GM21360 (cell line): ENCODE results near the gene SUPT20HL2.
"Not testable (repeated sequence)": the region's sequence is repeated elsewhere in the genome, so short reads cannot be mapped to it uniquely, and the experiment has no call there.

Experiments used
- ATAC-seq: cut with Tn5 transposase; IDR thresholded peaks from one replicate; pipeline ENCODE4 v1.9.1; 2021; ENCODE audit warnings: mild to moderate bottlenecking, moderate library complexity; ENCODE audit not compliant: unreplicated experiment

SUPT20HL2 gene

DNA sequence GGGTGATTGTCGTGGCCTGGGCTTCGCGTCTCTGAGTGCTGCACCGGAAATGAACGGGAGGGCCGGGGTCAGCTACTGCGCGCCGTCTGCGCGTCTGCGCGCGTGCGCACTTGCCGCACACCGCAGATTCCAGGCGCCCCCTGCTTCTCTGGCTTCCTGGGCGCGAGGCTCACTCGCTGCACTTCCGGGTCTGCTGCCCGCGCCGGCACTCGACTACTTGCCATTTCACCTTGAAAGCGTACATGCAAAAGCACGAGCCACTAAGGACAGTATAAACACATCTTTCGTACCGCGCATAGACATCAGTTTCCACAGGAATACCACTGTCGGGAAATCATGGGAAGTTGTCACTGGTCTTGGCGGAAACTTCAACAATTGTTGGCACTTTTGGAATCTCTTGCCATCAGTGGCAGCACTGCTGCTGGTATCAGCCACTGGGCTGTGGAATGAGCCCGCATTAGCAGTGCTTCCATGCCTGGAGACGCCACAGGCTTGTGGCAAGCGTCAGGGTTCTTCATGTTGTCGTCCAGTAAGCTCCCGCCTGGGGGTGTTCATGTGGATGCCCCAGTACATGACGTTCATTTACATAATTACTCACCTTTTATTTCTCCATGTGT is at the start of gene SUPT20HL2:
Gene SUPT20HL2 (minus strand): TSS at position 51 of the 617 bp plus-strand sequence. CDS start 754 bp downstream, outside the sequence.
- ATAC-seq: no peak

DNA sequence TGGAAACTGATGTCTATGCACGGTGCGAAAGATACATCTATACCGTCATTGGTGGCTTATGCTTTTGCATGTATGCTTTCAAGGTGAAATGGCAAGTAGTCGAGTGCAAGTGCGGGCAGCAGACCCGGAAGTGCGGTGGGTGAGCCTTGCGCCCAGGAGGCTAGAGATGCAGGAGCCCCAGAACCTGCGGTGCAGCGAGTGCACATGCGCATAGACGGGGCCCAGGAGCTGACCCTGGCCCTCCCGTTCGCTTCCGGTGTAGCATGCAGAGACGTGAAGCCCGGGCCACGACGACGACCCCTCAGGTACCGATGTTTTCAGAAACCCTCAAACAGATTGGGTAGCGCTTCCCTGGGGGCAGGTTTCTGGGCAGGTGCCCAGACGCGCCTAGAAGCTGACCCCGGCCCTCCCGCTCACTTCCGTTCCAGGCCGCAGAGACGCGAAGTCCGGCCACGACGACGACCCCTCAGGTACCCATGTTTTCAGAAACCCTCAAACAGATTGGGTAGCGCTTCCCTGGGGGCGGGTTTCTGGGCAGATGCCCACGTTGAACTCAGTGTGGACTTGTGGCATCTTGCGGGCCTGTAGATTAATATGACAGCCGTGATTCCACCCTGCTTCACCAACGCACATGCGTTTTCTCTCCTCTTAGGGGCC is 48.3 kb upstream of the SUPT20HL2 start:
- ATAC-seq: not testable (repeated sequence)

DNA sequence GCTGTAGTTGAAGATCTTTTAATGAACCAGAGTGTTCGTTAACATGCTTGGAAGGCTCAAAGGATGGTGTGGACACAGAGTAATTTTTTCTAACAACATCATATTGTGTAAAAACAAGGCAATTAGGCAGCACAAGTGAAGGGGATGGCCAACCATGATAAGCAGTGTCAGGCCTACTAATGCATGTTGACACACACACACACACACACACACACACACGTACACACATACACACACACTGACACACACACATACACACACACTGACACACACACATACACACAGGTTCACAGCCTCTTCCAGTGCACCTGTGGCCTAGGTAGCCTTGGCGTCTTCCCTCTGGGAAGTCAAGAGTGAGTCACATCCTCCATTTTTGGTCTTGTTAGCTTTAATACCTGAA is 46.4 kb upstream of the SUPT20HL2 start, which contains the start of gene SUPT20HL1:
Gene SUPT20HL1 (plus strand): TSS at position 368 of the 400 bp plus-strand sequence. CDS start 2,122 bp downstream, outside the sequence.
- ATAC-seq: no peak

GRCh38 chrX:24357106-24357505 is 43.2 kb upstream of the SUPT20HL2 start:
- ATAC-seq: no peak

DNA sequence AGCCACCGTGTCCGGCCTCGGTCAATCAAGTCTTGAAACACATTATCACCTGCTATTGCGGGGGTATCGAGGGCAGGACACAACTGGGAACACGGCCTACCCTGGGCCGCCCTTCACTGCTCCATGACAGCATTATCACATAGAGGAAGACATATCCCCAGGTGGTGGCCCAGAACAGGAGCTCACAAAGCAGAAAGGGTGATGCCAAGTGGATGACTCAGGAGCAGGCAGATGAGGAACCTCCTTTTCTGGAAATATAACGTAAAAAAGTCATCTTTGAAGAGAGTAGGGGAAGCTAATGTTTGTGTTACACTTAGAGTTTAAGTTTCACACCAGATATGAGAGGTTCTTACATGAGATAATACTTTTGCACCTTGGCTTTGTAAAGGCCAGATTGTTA is 41.2 kb upstream of the SUPT20HL2 start:
- no peak for ATAC-seq

- no peak for ATAC-seq
Observed at GRCh38 chrX:24350217-24350616, 36.3 kb upstream of the SUPT20HL2 start.

DNA sequence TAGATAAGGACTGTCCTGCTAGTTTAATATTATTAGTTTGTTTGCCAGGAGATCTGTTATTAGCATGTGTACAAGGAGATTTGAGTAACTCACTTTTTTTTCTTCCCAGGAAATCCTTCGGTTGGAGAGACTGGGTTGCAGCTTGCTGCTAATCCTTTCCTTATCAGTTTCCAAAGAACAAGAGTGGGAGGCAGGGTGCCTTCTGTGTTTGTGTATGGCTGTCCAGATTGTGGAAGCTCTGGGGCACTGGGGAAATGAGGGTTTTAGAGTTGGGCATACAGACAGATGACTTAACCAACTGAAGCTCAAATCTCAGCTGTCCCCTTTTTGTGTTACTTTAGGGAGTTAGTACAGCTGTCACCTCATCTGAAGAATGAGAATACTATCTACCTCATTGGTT is 34.0 kb upstream of the SUPT20HL2 start:
- no peak for ATAC-seq

DNA sequence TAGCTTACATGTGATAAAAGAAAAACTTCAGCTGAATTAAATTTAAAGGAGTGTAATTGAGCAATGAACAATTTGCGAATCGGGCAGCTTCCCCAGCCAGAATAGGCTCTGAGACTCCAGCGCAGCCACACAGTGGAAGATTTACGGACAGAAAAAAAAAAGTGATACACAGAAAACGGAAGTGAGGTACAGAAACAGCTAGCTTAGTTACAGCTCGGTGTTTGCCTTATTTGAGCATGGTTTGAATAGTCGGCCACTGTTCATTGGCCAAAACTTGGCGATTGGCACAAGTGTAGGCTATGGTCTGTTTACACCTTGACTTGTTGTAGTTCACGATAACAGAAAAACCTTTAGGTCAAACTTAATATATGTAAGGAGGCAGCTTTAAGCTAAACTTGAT is 29.9 kb upstream of the SUPT20HL2 start:
- ATAC-seq: no peak

DNA sequence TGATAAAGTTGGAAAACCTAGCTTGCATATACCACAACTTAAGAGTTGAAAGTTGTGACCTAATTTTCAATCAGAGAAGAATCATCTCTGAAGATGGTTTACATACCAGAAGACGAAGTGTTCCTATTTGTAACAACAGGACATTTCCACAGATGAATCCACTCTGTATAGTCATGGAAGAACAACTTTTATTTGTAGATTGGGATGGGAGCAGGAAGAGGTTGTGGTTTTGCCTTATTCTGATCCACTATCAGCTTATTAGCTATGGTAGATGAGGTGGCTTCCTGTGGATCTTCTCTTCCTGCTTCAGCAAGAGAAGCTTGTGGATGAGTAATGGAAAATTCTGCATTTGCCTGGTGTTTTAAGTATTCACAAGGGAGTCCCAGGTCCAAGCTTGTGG is 27.9 kb upstream of the SUPT20HL2 start:
- ATAC-seq: no peak

DNA sequence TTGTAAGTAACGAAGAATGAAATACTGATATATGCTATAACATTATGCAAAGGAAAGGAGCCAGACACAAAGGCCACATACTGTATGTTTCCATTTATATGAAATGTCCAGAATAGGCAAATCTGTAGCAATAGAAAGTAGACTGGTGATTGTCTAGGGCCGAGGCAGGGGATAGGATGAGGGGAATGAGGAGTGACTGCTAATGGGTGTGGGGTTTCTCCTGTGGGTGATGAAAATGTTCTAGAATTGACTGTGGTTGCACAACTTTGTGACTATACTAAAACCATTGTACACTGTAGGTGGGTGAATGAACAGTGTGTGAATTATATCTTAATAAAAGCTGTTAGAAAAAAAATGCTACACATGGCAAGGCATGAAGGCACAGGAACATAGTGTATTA is 26.6 kb upstream of the SUPT20HL2 start:
- ATAC-seq: no peak

GRCh38 chrX:24339911-24340310 is 26.0 kb upstream of the SUPT20HL2 start:
- ATAC-seq: no peak

DNA sequence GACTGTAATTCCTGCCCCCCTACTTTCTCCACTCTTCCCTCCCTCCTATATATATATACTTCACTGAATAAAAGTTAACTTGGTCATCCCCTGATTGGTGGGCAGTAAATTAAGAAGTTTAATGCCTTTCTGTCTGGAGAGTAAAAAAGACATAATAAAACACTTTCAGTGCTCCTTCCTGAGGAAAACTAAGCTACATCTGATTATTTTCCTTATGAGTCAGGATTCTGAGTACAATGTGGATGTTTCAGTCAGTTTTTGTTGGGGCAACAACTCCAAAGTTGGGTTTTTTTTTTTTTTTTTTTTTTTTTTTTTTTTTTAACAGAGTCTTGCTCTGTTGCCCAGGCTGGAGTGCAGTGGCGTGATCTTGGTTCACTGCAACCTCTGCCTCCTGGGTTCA is 22.0 kb upstream of the SUPT20HL2 start:
- ATAC-seq: no peak

DNA sequence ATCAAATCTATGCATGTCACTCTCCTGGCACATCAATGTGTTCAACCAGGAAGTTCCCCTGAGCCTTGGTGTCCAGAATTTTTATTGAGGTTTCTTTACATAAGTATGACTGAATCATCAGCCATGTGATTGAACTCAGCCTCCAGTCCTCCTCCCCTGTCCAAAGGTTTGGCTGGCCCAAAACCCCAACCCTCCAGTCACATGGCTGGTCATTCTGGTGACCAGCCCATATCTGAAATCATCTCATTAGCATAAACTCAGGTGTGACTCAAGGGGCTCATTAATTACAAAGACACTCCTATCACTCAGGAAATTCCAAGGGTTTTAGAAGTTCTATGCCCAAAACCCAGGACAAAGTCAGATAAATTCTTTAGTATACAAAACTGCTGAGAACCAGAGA is 20.6 kb upstream of the SUPT20HL2 start:
- ATAC-seq: no peak

DNA sequence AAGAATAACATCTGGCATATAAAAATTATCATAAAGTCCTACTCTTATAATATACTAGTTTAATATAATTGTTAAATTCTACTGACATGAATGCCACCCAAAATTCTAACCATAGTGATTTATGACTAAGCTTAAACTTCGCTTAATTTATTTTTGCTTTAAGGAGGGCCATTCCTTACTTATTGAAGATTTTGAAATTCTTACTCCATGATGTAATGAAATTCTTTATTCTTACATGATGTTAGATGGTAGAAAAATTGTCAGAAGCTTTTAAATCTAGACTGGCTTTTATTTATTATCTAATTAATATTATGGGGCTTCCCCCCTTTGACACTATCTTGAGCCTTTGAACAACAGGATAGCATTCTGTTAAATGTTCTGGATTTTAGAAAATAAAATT is 19.5 kb upstream of the SUPT20HL2 start:
- ATAC-seq: no peak

DNA sequence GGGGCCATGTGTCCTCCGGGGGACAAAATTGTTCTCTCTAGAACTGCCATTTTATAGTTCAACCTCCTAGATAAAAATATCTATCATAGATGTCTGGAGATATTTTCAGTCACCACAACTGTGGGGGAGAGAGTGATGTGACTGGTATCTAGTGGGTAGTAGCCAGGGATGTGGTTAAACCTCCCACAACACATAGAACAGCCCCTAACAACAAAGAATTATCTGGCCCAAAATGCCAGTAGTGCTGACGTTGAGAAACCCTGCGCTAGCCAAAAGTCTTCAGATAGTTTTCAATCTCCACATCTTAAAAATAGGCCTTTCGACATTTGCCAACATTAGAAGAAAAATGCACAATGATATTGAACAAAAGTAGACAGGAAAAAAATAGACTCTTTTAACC is 19.0 kb upstream of the SUPT20HL2 start:
- no peak for ATAC-seq

DNA sequence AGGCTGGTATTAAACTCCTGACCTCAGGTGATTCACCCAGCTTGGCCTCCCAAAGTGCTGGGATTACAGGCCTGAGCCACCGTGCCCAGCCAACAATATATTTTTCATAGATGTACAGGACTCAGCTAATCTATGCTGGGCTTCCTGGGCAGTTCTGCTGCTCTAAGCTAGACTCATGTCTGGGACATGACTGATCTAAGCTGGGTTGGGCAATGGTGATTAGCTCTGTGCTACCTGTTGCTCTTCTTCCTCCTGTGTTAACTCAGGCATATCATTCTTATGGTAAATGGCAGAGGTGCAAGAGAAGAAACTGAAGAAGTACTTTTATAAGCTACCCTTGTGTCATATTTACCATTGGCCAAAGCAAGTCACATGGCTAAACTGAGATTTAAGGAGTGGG is 11.4 kb upstream of the SUPT20HL2 start:
- no peak for ATAC-seq

DNA sequence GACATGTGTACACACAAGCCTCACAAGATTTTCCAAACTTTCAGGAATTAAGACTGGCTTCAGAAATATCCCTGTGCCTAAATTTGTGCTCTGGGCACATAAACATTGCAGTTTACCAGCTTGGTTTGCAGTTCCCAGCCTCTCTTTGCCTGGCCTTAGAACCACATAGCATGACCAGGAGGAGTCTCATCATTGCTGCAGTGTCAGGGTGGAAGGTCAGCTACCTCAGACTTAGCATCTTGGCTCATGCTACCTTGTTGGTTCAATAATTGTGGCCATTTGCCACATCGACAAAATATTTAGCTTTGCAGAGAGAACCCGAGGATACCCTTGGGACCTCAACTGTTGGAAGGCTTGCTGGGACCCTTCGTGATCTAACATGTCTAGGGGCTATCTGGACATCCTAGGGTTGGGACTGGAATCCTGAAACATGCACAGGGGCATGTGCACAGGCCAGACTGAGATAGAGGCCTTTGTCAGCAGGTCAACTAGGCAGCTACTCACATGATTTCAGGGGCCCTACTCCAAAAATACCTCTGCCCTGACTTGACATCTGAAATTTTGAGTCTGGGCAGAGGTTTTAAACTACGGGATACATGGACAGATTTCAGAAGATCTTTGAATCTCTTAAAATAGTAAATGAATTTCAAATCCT is 8.0 kb upstream of the SUPT20HL2 start:
- ATAC-seq: no peak

GRCh38 chrX:24317567-24317966 is 3.7 kb upstream of the SUPT20HL2 start:
- no peak for ATAC-seq

DNA sequence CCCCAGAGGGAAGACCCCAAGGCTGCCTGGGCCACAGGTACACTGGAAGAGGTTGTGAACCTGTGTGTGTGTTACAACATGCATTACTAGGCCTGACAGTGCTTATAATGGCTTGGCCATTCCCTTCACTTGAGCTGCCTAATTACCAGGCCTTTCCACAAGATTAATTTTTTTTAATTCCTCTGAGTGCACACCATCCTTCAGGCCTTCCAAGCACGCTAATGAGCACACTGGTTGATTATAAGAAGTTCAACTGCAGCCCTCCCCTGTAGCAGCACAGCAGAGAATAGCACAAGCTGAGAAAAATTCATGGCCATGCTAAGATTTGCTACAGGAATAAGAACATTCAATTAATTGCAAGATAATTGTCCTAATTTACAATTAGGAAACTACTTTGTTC is 2.2 kb upstream of the SUPT20HL2 start:
- ATAC-seq: no peak

- not testable (repeated sequence) for ATAC-seq
Observed at GRCh38 chrX:24312249-24312607, 1.6 kb downstream of the SUPT20HL2 start.

- ATAC-seq: not testable (repeated sequence)
Observed at GRCh38 chrX:24311507-24312248, 2.2 kb downstream of the SUPT20HL2 start.
